Ishikawa (cell line): ENCODE results near the gene NELL1.

Experiments
- EGR1 ChIP-seq: IDR thresholded peaks from 2 replicates; pipeline ENCODE4 v1.6.1; 2012
- RAD21 ChIP-seq: IDR thresholded peaks from 2 replicates; pipeline ENCODE4 v1.6.1; 2012; ENCODE audit warnings: low read depth
- TAF1 ChIP-seq: IDR thresholded peaks from 2 replicates; pipeline ENCODE4 v1.6.1; 2012; ENCODE audit warnings: low read depth, mild to moderate bottlenecking

DNA sequence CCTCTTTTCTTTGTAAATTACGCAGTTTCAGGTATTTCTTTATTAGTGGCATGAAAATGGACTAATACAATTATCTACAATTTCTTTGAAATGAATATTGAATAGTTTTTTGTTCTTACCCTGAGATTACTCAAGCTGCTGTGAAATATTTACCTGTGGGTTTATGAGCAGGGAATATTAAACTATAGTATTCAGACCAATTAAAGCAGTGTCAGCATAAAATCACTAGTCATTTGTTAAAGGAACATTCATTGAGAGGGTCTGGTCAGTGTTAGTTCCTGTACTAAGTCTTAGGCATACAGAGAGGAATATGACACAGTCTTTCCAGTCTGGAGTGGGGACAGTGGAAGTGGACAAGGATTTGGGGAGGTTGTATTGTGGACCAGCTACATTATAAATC, 877.3 kb downstream of the NELL1 start:
- TF ChIP-seq RAD21 (no peak), EGR1 (no peak), TAF1 (no peak)
